ENCODE measurements around the gene ABI3BP.

GRCh38 chr3:100811779-100812507 lies 181.3 kb downstream of the ABI3BP start:
- TF ChIP-seq CTCF (IDR thresholded peaks at IDR 0.05), result no peak
- no peak for TF ChIP-seq POLR2A (IDR thresholded peaks at IDR 0.05)
